HuH-7.5 (cell line): ENCODE results near the gene SEMA3D.

Experiments used
- DNase-seq: peaks from one replicate; pipeline ENCODE4 v3.0.0; 2011; ENCODE audit warnings: low spot score

The SEMA3D gene

DNA sequence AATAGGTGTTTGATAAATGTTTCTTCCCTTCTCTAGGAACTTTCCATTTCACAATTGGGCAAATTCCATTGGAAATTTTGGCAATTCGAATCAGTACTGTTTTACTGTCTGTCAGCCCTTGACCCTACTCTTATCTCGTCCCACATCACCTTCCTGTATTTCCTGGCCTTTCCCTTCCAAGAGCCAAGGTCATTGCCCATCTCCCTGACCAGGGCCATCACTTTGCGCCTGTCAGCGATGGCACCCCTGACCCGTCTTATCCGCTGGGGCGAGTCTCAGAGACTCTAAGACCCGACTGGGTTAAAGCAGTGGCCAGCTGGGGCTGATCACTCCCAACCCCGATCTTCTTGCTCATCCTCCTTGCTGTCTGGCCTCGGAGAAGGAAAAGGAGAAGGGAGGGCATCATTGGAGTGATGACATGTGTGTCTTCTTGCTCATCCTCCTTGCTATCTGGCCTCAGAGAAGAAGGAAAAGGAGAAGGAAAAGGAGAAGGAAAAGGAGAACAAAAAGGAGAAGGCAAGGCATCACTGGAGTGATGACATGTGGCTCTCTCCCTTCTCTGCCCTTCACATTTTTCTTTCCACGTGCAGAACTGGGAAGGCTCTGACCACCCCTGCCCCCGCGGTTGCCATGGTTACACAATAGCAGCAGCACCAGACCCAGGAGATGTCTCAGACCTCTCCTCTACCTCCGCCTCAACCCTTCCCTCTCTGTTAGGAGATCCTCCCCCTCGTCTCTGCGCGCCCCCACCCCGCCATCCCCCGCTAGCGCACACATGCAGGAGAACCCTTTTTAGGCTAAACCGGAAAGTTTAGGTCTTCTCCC lies 2.0 kb downstream of the SEMA3D start:
- peak; percentile 19 for DNase-seq

DNA sequence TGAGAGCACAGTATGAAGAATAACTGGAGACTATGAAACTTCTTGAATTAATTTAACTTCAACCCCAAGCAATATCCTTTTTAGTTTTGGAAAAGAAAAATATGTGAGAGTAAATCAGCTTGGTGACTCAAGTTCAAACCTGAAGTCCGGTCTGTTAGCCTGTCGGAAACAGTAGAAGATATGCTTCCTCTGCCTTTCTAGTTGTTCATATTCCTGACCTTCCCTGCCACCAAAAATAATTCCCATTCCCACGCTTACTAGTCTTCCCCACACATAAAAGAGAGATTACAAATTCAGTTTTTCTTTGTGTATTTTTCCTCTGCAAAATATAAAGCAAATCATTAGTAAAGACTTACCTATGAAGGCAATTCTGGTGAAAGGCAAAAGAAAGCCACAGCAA lies 3.6 kb downstream of the SEMA3D start:
- no peak for DNase-seq

DNA sequence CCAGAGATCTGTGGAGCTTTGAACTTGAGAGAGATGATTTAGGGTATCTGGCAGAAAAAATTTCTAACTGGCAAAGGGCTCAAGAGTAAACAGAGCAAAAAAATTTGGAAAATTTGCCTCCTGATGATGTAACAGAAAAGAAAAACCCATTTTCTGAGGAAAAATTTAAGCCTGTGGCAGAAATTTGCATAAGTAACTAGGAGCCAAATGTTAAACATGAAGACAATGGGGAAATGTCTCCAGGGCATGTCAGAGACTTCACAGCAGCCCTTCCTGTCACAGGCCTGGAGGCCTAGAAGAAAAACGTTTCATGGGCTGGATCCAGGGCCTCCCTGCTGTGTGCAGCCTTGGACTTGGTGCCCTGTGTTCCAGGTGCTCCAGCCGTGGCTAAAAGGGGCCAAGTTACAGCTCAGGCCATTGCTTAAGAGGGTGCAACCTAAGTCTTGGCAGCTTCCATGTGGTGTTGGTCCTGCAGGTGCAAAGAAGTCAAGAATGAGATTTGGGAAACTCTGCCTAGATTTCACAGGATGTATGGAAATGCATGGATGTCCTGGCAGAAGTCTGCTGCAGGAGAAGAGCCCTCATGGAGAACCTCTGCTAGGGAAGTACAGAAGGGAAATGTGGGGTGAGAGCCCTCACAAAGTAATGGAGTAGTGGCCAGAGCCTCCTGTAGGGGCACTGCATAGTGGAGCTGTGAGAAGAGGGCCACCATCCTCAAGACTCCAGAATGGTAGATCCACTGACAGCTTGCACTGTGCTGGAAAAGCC lies 8.1 kb downstream of the SEMA3D start:
- no peak for DNase-seq

DNA sequence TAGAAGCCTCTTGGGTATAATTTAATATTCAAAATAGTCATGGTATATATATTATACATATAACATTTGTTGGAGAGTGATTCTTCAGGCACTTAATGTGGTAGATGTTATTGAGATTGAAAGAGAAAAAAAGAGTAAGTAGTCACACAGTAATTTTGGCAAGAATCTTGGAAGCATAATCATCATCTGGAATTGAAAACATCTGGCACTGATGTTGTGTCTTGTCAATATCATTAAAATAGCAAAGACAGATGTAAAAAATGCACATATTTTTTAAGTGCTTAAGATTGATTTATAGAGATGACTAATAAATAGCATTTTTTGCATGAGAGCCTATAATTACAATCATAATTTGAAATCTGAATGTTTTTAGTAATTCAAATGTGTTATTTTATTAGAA lies 9.5 kb downstream of the SEMA3D start:
- no peak for DNase-seq

DNA sequence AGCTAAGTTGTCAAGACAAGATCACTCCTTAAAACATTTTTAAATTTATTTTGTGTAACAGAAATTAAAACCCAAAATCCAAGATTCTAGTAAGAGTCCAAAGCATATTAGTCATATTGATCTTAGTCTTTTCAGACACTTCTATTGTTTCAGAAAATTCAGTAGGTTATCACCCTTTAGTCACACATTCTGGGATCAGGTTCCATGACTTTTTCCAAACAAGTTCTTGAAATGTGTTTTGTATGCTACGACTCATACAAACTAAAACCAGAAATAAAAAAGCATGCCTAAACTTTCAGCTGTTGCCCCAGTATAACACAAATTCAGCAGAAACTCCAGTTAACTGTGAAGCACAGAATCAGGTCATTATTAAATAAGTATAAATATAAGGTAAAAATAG lies 10.7 kb downstream of the SEMA3D start:
- no peak for DNase-seq

DNA sequence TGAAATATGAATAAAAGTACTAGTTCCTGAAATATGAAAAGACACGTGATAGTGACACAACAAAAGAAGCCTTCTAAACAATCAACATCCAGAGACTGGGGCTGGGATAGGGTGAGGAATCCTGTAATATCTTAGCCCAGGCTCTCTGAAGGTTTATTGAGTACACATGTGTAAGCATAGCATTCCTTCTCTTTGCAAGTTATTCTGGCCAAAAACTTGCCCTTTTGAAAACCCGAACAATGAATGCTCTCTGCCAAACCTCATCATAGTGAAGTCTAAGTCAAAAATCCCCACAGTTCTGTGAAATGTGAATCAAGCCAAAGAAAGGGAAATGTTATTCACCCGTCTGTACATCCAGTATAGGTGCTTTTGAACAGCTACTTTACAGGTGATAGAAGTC lies 11.6 kb downstream of the SEMA3D start:
- no peak for DNase-seq

DNA sequence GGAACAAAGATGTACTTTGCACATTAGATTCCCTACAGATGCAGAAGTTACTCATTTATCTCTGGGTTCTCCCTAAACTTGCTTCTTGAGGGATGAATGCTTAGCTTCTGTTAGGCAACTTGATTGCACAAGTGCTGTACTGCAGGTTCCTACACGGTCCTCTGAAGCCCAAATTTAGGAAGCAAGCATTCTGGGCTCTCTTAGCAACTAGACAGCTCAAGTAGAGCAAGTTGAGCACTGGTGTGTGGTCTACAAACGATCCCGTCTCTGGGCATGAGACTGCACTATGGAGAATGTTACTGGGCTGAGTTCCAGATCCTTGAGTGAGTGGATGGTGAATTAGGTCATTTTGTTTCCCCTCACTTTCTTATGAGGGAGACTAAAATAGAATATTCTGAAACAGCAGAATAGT lies 14.3 kb downstream of the SEMA3D start:
- DNase-seq: no peak

DNA sequence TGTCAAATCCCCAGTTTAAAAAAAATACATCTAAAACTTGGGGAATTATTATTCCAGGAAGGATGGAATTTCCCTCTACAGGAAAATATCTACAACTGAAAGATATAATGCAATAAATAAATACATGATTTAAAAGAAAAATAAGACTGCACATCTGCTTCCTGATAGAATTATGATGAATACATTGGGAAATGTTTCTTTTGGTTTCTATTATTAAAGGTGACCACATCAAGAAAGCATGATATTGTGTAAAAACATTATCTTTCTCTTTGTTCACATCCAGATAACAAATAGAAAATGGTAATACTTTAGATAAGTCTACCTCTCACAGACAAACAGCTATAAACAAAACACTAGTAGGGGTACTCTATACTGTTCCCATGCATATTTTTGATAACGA lies 19.2 kb downstream of the SEMA3D start:
- DNase-seq: no peak

DNA sequence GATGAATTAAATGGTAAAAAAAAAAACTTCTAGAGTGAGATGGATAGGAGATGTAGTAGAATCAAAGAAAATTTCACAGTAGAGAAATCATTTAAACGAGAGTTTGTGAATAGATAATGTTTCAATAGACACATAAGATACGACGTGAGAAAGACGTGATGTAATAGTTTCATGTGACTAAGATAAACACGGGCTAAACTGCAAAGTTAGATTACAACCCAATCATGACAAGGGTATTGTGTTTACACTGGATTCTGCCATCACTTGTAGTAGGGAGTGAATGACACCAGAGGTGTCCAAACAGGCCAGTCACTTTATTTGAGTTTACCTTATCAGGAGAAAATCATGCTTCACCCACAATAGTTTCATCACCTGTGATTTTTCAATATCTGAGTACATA lies 21.6 kb downstream of the SEMA3D start:
- DNase-seq: no peak

DNA sequence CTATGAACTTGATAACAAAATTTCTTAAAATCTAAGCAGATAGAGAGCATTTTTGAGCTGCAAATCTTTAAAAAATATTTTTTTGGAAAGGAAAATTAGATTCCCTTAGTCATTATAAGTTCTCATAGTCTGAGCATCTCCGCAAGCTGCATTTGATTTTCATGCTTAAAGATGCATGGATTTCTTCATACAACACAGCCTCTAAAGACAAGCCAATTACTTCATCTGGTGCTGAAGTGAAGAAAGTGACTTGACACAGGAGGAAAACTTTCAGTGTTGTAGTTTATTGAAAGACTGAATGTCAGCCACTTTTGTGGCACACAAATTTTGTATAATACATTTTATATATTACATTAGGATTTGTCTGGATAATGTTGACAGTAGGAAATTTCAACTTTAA lies 22.5 kb downstream of the SEMA3D start:
- no peak for DNase-seq

DNA sequence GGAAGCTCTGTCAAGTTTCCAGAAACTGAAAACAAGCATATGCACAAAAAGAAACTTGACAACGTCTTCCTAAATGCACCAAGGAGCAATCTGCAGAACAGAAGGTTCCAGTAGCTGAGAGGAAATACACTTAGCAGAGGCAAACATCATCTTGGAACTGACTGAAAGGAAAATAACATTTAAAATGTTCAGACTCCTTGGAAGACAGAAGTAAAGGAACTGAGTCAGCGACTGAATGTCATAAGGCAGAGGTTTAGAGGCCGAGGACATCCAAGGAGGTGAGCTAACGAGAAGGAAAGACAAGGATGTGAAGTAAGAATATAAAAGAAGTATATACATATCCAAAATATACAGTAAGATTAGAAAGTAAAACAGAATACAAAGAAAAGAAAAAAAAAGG lies 24.1 kb downstream of the SEMA3D start:
- no peak for DNase-seq

DNA sequence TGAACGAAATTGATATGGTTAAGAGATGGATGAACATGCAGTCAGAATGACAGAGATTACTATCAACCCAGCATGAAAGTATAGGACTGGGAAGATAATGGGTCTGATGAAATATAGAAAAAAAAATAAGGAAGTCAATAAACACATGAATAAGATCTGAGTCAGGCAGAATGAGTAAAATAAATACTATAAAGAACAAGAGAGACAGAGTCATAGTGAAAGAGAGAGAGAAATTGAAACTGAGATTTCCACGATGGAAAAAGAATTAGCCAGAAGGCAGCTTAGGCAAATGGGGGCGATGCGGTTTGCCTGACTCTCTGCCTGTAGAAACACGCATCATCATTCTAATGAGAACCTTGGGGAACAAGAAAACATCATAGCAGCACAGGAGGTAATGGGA lies 26.6 kb downstream of the SEMA3D start:
- DNase-seq: no peak

DNA sequence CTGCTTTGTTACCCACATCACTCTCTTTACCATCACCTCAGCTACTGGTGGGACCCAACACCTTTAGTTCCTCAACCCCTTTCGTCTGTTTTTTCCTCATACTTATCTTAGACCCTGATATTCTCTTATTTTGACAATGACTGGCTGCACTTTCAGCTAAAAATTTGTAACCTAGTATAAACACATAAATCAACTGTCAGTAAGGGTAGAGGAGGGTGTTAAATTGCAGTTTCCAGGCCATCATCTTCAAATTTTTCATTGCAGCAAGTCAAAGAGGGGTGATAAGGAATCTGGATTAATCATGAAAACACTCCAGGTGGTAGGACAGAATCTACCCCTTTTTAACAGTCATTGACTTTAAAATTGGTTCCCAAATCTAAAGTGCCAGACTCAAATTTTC lies 27.9 kb downstream of the SEMA3D start:
- DNase-seq: no peak

DNA sequence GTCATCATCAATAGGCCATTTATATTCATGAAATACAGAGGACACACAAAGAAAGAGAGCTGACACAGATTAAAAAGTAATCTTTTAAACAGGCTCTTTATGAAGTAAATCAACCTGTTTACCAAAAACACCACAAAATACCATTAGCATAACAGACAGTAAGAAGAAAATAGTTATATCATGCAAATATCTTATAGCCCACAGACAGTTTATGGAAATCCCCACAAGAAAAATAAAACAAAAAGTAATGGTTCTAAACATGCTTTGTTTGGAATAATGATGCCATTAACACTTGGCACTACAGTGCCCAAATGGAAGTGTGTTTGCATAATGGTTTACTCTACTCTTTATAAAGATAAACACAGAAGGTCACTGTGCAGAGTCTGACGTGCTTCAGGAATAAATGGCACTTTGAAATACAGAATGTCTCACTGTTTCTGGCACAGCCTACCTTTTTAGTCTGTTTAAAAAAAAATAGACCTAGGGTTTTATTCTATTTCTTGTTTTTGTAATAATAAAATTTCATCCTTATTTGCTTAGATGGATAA lies 30.1 kb downstream of the SEMA3D start:
- no peak for DNase-seq

DNA sequence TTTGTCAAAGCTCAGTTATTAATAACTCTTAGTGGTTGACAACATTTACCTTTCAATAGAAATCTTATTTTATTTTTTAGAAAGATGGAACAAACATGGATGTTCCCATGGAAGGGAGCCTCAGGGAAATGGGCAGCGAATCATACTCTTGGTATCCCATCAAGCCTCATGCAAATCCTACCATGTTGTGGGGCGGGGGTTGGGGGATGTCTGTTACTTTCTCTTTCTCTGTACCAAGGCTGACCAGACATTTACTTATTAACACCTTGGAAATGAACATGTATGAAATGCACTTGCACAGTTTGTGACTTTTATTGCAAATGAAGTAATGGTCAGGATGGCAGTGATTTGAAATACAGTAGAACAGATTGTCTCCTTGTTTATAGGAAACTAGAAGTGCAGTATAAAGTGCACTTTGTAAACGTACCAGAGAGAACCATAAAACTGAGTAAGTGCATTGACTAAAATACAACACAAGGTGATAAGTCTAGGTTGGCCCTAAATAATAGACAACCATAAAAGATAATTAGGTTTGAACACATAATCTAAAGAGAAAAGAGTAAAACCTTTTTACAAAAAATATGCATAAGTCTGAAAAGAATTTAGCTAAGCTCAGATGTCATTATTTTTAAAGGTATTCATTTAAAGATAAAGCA lies 32.4 kb downstream of the SEMA3D start:
- no peak for DNase-seq

DNA sequence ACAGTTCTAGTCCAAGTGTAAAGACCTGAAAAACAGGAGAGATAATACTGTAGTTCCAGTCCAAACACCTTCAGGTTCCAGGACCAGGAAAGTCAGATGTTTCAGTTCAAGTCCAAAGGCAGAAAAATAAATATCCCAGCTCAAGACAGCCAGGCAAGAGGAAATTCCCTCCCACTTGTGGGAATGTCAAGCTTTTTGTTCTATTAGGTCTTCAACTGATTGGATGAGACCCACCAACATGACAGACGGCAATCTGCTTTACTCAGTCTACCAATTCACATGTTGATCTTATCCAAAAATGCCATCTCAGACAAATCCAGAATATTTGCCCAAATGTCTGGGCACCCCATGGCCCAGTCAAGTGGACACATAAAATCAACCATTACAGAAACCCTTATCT lies 33.1 kb downstream of the SEMA3D start:
- no peak for DNase-seq

DNA sequence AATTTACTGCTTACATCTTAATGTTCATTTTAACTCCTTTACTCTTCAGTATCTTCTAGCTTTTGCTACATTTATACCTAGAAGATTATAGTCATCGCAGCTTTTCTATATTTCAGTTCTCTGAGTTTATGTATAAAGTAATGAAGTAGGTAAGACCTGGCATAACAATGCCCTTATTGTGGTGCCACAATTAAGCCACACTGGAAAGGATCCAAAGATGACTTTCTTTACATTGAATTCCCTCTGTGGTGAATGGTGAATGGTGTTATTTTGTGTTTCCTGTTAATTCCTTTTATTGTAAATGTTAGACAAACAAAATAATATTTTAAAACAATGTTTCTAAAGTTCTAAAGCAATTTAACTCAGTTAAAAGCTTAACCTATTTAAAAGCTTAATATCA lies 36.2 kb downstream of the SEMA3D start:
- no peak for DNase-seq

DNA sequence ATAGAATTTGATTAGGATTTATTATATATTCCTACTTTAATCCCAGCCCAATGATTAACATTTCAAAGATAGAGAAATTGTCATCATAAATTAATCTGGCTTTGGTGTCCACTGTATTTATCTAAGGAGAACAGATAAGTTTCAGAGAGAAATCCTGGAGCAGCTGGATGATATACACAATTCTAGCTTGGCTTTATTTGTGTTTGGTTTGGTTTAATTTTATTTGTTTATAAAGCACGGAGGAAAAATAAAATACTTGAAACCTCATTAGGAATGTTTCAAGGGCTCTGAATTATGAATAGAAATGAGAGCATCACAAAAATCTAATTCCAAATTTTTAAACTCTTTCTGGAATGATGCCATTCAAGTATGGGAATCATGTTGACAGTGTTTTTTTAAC lies 42.1 kb downstream of the SEMA3D start:
- DNase-seq: no peak

DNA sequence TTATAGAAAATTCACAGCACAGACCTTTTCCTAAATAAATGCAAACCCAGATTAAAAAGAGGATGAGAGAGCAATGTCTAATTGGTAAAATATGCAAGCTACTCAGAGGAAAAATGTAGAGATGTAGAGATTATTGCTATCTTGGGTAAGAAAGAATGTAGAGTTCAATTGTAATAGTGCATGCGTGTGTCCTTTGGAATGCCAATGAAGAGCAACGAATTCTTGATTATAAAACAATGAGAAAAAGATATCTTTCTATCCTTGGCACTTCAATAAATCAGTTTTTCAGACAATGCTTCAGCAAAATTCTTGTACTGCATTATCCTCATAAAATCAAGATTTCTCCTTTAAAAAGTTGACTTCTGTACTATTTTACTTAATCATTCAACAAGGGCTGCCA lies 50.9 kb downstream of the SEMA3D start:
- DNase-seq: no peak

DNA sequence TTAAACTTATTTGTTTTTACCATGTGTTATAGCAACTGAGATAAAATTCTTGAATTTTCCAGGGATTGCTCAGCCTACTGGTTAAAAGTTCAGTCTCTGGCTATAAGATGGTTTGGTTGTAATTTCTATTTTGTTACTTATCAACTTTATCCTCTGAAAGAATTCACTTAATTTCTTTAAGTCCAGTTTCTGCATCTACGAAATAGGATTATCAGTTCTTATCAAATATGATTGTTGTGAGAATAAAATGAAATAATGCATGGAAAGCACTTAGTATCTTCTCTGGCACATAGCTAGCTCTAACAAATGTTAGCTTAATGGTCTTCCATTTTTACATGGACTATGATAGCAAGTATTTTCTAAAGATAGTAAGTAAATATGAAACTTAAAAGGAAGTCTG lies 53.3 kb downstream of the SEMA3D start:
- no peak for DNase-seq

DNA sequence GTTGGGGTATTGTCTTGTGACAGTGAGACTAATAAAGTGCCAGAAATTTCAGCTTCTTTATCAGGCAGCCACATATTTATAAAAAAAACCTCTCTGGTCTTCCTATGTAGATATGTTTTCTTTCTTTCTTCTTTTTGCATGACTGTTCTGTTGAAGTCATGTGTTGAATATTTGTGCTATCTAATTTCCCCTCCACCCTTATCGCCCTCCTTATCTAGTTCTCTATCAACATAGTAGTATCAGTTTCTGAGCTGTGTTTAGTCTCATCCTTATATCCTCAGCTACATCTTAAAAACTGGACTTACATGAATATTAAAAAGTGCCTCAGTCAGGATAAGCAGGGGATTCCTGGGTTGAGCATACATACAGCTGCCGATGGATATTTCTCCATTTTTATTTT lies 53.9 kb downstream of the SEMA3D start:
- DNase-seq: no peak

DNA sequence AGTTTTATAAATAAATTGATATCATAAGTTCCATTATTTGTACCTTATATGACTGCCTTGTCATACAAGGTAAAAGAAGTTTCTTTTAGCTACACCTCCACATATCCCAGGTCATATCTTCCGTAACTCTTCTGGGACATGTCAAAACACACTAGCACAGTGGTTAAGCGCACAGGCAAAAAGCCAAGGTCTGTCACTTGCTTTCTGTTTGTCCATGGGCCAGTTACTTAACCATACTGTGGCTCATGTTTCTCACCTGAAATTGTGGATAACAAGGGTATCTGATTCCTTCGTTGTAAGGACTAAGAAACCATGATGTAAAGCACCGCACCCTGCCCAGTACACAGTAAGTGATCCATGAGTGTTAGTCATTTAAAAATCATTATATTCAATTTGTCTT lies 56.2 kb downstream of the SEMA3D start:
- DNase-seq: no peak

DNA sequence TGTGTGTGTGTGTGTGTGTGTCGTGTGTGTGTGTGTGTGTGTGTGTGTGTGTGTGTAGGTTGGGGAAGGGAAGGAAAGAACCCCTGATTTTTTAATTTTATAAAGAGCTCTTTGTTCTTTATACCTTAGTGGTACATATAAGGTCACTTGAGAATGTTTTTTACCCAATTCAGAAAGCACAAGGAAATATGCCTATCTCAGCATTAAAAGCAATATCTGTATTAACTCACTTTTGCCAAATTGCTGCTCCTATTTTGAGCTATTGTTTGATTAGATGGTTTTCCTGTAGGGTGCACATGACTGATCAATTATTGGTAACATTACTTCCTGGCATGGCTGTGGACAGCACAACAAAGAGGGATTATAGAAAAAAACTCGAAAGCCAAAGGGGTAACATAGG lies 60.5 kb downstream of the SEMA3D start:
- DNase-seq: no peak
